ENCODE data around the gene DEFB125. TPM values are rescaled to one million over a fixed set of nuclear protein-coding genes. Genes with fewer than 3 reads are reported as not detected.

Gene DEFB125
- total RNA-seq, 1 donor from 2014 or later: not detected

Other genes with a start within 250 kb of the DEFB125 start
- not detected in 2 replicates for gene DEFB126, start 54.9 kb downstream of the DEFB125 start, total RNA-seq
- gene DEFB127, start 69.8 kb downstream of the DEFB125 start, total RNA-seq: not detected in 2 replicates
- gene DEFB128, start 102.0 kb downstream of the DEFB125 start, total RNA-seq: not detected in 2 replicates
- gene DEFB129, start 139.6 kb downstream of the DEFB125 start, total RNA-seq: not detected in 2 replicates
- gene DEFB132, start 170.1 kb downstream of the DEFB125 start, total RNA-seq: not detected in 2 replicates
- 3.2 and 6.7 TPM in 2 replicates for gene C20orf96, start 203.1 kb downstream of the DEFB125 start, total RNA-seq
- gene ZCCHC3, start 209.9 kb downstream of the DEFB125 start, total RNA-seq: 18.8 and 23.8 TPM in 2 replicates
- gene SOX12, start 237.9 kb downstream of the DEFB125 start, total RNA-seq: 4.4 and 8.1 TPM in 2 replicates